ENCODE results near the gene INPP5J. TPM values are rescaled to one million over a fixed set of nuclear protein-coding genes. Genes with fewer than 3 reads are reported as not detected.

INPP5J gene
- total and polyA plus RNA-seq, 2 of the 13 experiments (the other 11 are each of a cell fraction or from before 2014, with no cell fraction given), result 0.24 to 1.1 TPM

- Histone ChIP-seq H3K4me3 (replicated peaks in 1 of 3; ENCODE audit: insufficient read depth in 1 of 3, low read depth in 2 of 3, low read length in 3 of 3) (no peak overlapping the region), H3K9me3 (ENCODE audit: low read length) (no peaks in the 10 kb centered on the region), H3K27me3 (ENCODE audit: control insufficient read depth in 1 of 2, insufficient read depth in 2 of 2, low read length in 2 of 2) (peaks cover 4 to 5% of the 10 kb centered on the region in 2 experiments; a peak in 3 of 5 replicates), H3K36me3 (replicated peaks in 1 of 2; ENCODE audit: control insufficient read depth in 1 of 2, insufficient read depth in 2 of 2, low read length in 2 of 2) (no peaks in the 10 kb centered on the region), H2AFZ (ENCODE audit: low read length) (no peak overlapping the region), H3K27ac (ENCODE audit: extremely low read length, insufficient read depth, low read length) (no peak overlapping the region), H3K79me2 (ENCODE audit: insufficient read depth, low read length) (no peaks in the 10 kb centered on the region), H3K4me2 (ENCODE audit: low read depth, low read length) (no peak overlapping the region), H3K4me1 (ENCODE audit: insufficient read depth, low read length) (peaks cover 27% of the 10 kb centered on the region), H4K20me1 (ENCODE audit: insufficient read depth, low read length) (no peaks in the 10 kb centered on the region), H3K9ac (ENCODE audit: insufficient read depth, low read depth, low read length) (no peak overlapping the region)
- intact Hi-C loops (cut with micrococcal nuclease; ENCODE audit: unreplicated experiment), result no loop called here
- in situ Hi-C loops (cut with HindIII; ENCODE audit: extremely low pct_ligation_motif_present, low pct_unique_long_range_greater_than_20kb), result loop anchor here (10.0 kb wide), 1 partner anchor 184 kb away; the partner anchor contains the start of genes MORC2 and TUG1
- WGBS (ENCODE audit: low lambda C conversion rate), result 7% methylated on average over 1 of the region's 1 CpG
- CTCF ChIA-PET (ENCODE audit: low intra/inter-chr PET ratio, low total read pairs), result interaction anchor here (1.1 to 3.0 kb wide), 4 partner anchors 41 to 228 kb away, joined by 3 to 32 read pairs (median 16); partner anchors contain the start of gene SELENOM
- ATAC-seq (no peak; the same call in 2 of the 3 replicates), FAIRE-seq (no peak), DNase-seq (ENCODE audit: low spot score) (no peak)
- POLR2A ChIA-PET, result no interaction called here
- no TSS peak for BruUV-seq (replicated peaks)
- TF ChIP-seq ZNF562 (CRISPR knock-in tag; IDR thresholded peaks at IDR 0.05; ENCODE audit: borderline replicate concordance), result no peak
- no peak for TF ChIP-seq ZNF230 (CRISPR knock-in tag; IDR thresholded peaks at IDR 0.05)
- no peak for TF ChIP-seq SCMH1 (CRISPR knock-in tag; IDR thresholded peaks at IDR 0.05; ENCODE audit: borderline replicate concordance)
- no peak for TF ChIP-seq ZNF761 (CRISPR knock-in tag; conservative IDR thresholded peaks at IDR 0.05)
- TF ChIP-seq ELF3 (CRISPR knock-in tag; IDR thresholded peaks at IDR 0.05), result no peak
- TF ChIP-seq PLRG1 (conservative IDR thresholded peaks at IDR 0.05), result no peak
- no peak for TF ChIP-seq BCL6 (CRISPR knock-in tag; IDR thresholded peaks at IDR 0.05)
- TF ChIP-seq ZNF878 (CRISPR knock-in tag; IDR thresholded peaks at IDR 0.05), result no peak
- TF ChIP-seq ZNF234 (CRISPR knock-in tag; conservative IDR thresholded peaks at IDR 0.05), result no peak
- TF ChIP-seq ZNF569 (CRISPR knock-in tag; IDR thresholded peaks at IDR 0.05; ENCODE audit: borderline replicate concordance), result no peak
- TF ChIP-seq GRHL1 (CRISPR knock-in tag; conservative IDR thresholded peaks at IDR 0.05), result no peak
- no peak for TF ChIP-seq GLMP (CRISPR knock-in tag; IDR thresholded peaks at IDR 0.05; ENCODE audit: borderline replicate concordance)
- TF ChIP-seq ZNF589 (CRISPR knock-in tag; conservative IDR thresholded peaks at IDR 0.05), result no peak
- TF ChIP-seq ZMYM4 (CRISPR knock-in tag; IDR thresholded peaks at IDR 0.05), result no peak
- no peak for TF ChIP-seq FOXK1 (CRISPR knock-in tag; IDR thresholded peaks at IDR 0.05; ENCODE audit: borderline replicate concordance, low read depth)
- no peak for TF ChIP-seq ZBTB43 (CRISPR knock-in tag; conservative IDR thresholded peaks at IDR 0.05)
Observed at GRCh38 chr22:31148488-31148887, 25.7 kb downstream of the INPP5J start.
